Stimulated activated CD4-positive, alpha-beta T cell treated with anti-CD3 and anti-CD28 coated beads, Interleukin-15, amount 100 ng/mL, for 1 hour (primary cell): ENCODE data around the gene R3HCC1L.
"Not testable (repeated sequence)": the region's sequence is repeated elsewhere in the genome, so short reads cannot be mapped to it uniquely, and the experiment has no call there.

Experiments
- DNase-seq, 2 donors: peaks; one replicate each; pipeline ENCODE4 v3.0.0-alpha.2; 2020; ENCODE audit warnings: low read depth in 1 of 2, low spot score in 1 of 2

The R3HCC1L gene

DNA sequence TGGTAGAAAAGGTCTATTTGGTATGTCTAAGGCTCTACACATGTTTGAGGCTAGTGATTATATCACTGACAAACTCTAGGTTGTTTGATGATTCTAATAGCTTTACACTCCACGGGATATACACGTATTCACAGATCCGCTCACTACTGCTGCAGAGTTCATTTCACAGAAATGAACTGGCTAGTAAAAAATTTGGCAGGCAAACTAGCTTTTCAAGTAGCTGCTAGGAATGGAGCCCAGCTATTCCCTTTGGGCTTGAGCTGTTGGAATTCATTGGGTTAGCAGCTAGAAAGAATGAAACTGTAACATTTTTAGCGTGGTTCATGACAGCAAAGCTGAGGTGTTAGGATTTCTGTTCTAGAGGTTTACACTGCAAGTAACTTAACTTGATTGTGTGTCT is 37.6 kb downstream of the R3HCC1L start:
- DNase-seq, result no peak

DNA sequence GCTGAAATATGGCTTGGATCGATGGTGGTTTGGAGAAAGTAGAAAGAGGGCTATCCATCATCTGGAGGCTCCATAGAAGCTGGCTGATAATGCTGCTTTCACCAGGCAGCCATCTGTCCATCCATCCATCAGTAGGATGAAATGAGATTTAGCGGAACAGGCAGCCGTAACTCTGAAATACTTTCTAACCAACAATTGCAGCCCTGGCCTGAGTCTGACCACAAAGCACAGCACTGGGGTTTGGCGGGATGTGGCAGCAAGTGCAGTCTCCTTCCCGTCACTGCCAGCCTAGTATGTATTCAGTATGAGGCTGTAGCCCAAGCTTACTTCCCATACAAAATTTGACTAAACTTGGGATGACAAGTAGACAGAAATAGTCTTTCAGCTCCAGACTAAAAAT is 38.0 kb downstream of the R3HCC1L start:
- DNase-seq, result no peak

DNA sequence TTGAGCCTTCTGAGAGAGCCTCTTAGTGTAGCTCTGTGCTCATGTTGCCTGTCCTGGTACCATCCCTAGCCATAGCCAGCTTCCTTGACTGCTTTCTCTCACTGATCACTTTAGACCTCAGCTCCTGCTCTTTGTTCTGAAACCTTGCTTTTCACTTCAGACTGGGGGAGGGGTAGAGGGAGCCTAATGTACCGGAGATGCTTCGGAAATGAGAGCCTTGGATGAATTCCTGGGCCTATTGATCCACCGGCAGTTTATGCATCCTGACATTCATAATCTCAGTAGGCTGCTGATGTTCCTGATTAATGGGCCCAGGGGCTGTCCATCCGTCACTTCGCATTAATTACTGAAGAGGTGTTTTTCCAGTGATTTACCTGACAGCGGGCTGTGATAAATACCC is 38.8 kb downstream of the R3HCC1L start:
- DNase-seq, result no peak

DNA sequence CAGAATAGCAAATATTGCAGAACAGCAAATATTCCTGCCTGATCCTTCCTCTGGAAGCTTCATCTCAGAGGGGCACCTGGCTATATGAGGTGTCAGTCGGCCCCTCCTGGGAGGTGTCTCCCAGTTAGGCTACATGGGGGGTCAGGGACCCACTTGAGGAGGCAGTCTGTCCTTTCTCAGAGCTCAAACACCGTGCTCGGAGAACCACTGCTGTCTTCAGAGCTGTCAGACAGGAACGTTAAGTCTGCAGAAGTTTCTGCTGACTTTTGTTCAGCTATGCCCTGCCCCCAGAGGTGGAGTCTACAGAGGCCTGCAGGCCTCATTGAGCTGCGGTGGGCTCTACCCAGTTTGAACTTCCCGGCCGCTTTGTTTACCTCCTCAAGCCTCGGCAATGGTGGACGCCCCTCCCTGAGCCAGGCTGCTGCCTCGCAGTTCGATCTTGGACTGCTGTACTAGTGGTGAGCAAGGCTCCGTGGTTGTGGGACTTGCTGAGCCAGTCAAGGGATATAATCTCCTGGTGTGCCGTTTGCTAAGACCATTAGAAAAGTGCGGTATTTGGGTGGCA is 48.0 kb downstream of the R3HCC1L start:
- DNase-seq, result not testable (repeated sequence)

DNA sequence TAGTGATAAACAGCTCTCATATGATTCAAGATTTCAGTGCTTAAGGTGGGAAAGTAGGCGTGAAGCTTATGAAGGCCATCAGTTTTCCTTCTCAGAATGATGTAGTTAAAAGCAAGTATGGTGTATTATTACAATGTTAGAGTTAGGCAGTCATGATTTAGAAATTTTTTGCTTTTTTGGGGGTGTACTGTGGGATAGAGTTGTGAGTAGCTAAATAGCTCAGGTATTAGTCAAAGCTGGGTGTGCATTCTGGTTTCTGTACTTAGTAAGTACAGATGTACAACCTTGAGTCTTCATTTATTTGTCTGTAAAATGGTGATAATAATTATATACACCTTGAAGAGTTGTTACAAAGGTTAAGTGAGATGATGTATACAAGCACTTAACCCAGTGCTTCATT is 52.2 kb downstream of the R3HCC1L start:
- DNase-seq, result no peak

DNA sequence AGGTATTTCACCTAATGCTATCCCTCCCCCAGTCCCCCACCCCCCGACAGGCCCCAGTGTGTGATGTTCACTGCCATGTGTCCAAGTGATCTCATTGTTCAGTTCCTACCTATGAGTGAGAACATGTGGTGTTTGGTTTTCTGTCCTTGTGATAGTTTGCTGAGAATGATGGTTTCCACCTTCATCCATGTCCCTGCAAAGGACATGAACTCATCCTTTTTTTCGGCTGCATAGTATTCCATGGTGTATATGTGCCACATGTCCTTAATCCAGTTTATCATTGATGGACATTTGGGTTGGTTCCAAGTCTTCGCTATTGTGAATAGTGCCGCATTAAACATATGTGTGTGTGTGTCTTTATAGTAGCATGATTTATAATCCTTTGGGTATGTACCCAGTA is 56.3 kb downstream of the R3HCC1L start:
- not testable (repeated sequence) for DNase-seq

DNA sequence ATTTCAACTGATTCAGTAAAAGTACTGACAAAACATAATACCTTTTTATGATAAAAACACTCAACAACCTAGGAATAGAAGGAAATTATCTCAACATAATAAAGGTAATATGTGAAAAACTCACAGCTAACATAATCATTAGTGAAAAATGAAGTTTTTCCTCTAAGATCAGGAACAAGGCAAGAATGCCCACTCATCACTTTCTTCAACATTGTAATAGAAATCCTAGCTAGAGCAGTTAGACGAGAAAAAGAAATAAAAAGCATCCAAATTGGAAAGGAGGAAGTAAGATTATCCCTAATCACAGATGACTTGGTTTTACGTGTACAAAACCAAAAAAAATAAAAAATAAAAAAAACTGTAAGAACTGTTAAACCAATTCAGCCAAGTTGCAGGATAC is 58.6 kb downstream of the R3HCC1L start:
- DNase-seq, result no peak

DNA sequence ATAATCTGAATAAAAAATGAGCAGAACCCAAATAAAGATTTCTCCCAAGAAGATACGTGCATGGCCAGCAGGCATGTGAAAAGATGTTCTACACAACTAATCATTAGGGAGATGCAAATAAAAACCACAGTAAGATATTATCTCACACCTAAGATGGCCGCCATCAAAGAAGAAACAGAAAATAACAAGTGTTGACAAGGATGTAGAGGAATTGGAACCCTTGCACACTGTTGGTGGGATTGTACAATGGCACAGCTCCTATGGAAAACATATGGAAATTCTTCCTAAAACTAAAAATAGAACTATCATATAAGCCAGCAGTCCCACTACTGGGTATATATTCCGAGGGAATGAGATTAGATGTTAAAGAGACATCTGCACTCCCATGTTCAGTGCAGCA is 60.2 kb downstream of the R3HCC1L start:
- DNase-seq, result no peak

DNA sequence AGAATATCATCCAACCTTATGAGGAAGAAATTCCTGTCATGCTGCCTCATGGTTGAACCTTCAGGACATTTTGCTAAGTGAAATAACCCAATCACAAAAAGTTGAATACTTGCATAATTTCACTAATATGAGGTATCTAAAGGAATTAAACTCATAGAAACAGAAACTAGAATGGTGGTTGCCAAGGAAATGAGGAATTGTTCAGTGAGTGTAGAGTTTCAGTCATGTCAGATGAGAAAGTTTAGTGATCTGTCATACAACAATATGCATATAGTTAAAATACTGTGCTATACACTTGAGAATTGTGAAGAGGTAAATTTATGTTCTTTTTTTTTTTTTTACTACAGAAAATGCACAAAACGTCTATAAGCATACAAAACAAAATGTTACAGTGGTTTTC is 60.7 kb downstream of the R3HCC1L start:
- no peak for DNase-seq

DNA sequence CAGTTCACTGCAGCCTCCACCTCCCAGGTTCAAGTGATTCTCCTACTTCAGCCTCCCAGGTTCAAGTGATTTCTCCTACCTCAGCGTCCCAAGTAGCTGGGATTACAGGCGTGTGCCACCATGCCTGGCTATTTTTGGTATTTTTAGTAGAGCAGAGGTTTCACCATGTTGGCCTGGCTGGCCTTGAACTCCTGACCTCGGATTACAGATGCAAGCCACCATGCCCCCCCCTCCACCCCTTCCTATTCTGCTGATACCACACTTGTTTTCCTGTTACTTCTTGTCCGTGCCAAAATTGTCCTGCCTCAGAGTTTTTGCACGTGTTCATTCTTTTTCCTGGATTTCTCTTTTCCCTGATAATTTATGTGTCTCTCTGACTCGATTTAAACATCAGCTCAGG is 62.5 kb downstream of the R3HCC1L start:
- DNase-seq, result no peak

DNA sequence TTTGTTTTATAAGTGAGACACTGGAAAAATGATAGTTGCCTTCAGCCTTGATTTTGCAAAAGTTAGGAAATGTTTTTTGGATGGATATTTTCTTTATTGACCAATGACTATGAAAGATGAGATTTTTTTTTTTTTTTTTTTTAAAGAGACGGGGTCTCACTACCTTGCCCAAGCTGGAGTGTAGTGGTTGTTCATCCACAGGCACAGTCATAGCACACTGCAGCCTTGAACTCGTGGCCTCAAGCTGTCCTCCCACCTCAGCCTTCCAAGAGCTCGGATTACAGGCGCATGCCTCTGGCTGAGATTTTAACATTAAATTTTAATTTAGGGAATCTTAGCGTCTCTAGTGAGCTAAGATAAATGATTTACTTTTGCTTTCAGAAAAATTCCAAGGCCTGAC is 67.3 kb downstream of the R3HCC1L start:
- DNase-seq, result no peak

DNA sequence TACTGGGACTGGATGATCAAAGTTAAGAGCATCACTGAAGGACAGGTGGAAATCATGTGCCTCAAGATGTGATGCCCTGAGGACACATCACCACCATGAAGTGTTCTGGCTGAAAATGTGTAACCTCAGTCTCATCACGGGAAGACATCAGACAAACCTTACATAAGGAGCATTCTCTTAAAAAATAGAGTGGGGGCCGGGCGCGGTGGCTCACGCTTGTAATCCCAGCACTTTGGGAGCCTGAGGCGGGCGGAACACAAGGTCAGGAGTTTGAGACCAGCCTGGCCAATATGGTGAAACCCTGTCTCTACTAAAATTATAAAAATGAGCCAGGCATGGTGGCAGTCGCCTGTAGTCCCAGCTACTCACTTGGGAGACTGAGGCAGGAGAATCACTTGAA is 67.9 kb downstream of the R3HCC1L start:
- no peak for DNase-seq

DNA sequence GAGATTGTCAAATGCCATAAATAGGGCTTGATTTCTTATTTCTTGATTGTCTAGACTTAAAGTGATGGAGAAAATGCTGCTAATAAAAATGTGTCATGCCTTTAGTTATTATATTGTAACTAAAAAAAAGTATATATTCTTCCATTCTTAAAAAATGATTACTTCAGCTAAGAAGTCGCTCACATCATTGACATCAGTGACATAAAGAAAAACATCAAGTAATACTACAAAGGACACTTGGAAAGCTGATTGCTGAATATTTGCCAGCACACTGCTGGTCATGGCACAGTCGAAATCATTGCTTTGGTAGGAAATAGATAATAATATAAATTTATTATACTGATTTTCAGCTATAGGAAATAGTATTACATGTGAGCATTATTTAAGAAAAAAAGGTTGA is 70.9 kb downstream of the R3HCC1L start:
- no peak for DNase-seq

DNA sequence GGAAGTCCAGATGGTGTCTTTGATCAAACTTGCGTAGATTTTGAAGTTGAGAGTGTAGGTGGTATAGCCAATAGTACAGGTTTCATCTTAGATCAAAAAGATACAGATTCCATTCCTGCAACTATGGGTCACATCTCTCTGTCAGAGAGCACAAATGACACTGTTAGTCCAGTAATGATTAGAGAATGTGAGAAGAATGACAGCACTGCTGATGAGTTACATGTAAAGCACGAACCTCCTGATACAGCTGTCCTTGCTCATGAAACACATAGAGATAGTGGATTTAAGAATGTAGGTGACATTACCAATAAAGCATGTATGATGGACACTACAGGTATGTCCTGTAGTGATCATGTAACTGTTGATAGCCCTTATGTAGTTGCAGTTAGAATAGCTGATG is 74.5 kb downstream of the R3HCC1L start:
- no peak for DNase-seq

DNA sequence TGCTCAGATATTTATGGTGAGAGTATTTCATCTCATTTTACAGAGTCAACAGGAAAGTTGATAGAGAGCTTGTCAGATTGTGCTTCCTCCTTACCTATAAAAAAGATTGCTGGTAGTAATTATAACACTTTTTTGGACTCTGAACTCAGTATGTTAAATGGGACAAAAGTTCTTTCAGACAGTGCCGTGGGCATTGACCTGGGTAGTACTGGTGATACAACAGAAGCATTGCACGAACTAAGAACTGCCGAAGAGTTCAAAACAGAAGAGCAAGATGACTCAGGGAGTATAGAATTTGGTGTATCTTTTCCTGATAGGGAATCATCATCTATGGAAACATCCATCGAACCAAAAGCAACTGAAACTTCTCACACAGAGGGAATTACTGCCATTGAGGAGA is 75.0 kb downstream of the R3HCC1L start:
- no peak for DNase-seq

DNA sequence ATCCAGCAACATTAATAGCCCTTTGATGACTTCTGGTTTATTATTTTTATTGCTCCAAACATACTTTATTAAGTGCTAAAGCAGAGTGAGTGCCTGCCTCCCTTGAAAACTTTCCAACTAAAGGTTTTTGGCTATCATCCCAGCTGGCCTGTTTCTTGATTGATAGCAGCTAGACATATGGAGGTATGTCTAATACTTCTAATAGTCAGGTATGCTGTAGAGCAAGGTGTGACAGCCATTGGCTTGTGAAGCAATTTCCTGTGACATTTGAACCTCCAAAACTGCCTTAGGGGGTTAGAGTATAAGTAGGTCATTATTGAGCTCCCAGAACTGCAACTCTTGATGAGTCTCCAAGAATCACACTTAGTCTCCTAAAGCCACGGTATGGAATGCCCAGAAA is 77.7 kb downstream of the R3HCC1L start:
- no peak for DNase-seq

DNA sequence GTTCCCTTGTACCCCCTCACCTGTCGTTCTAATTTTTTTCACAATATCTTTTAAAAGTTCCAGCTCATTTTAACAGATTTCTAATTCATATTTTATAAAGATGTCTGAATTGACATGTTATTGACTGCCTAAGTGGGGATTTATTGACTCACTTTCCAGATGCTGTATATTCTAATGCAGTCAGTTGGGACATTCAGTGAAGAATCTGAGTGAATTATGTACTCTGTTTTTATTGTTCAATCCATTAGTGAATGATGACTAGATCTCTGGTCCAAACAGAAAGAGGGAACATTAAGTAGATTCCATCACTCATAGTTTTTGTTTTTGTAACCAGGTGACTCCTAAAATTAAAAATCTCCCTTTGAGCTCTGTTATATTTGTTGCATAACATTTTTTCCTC is 79.3 kb downstream of the R3HCC1L start:
- DNase-seq, result no peak

DNA sequence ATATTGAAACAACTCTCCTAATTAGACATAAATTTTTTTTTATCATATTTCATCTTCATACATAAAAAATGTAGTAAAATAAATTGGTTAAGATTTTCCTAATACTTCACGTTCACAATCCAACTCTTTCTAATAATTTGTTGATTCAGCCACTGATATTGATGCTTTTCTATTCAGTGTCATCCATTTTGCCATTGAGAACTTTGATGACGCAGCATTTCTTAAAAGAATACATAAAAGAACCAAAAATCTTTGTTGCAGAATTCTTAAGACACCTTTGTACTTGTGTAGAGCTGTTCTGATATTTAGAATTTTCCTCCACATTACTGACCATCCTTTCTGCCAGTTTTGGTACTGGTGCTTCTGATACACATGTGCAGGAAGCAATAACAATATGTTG is 80.9 kb downstream of the R3HCC1L start:
- no peak for DNase-seq

DNA sequence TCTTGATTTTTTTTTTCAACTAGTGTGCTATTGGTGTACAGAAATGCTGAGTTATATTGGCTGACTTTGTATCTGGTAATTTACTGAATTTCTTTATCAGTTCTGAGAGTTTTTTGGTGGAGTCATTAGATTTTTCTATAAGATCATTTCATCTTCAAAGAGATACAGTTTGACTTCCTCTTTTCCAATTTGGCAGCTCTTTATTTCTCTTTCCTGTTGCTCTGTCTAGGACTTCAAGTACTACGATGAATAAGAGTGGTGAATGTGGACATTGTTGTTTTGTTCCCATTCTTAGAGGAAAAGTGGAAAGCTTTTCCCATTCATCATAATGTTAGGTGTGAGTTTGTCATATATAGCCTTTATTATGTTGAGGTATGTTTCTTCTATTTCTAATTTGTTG is 83.3 kb downstream of the R3HCC1L start:
- DNase-seq, result no peak

DNA sequence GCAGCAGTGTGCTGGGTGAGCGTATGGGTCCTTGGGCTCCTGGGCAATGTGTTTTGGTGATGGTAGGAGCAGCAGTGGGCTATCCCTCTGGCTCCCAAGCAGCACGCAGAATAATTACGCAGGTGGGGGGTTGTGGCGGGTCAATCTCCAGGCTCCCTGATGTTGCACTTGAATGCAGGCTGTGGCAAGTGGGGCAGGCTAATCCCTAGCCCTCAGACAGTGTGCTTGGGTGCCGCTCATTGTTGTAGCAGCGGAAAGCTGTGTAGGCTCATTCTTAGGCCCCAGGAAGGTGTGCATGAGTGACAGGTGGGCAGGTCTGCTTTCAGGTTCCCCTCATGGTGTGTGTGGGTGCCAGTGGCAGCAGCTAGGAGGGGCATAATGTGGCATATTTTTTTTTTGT is 89.4 kb downstream of the R3HCC1L start:
- DNase-seq, result no peak

DNA sequence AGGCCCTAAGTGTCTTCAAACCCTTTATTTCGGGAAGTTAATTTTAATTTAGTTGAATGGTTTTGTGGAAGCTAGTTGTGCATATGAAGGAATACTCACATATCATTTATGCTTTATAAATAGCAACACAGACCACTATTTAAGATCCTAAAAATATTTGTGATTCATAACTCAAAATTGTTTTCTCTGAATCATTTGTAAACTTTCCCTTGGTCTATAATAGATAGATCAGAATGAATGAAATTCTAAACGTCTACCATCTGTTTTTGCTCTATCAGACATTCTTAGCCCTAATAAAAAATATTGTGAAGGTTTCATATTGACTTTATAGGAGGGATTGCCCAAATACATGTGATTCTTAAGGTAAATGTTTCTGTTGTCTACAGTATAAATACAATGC is 90.1 kb downstream of the R3HCC1L start:
- DNase-seq, result no peak

DNA sequence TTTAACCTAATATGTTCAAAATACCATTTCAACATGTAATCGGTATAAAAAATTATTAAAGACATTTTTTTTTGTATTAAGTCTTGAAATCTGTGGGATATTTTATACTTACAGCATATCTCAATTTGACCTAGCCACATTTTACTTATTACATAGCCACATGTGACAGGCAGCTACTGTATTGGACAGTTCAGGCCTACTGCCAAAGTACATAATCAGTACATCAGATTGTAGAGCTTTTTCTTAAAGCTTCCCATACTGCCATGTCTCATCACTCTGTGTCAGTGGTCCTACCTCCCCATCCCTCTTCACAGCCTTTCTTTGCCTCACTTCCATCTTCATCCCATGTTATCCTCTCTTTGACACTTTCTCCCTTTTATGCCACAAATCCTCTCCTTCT is 90.5 kb downstream of the R3HCC1L start:
- no peak for DNase-seq

DNA sequence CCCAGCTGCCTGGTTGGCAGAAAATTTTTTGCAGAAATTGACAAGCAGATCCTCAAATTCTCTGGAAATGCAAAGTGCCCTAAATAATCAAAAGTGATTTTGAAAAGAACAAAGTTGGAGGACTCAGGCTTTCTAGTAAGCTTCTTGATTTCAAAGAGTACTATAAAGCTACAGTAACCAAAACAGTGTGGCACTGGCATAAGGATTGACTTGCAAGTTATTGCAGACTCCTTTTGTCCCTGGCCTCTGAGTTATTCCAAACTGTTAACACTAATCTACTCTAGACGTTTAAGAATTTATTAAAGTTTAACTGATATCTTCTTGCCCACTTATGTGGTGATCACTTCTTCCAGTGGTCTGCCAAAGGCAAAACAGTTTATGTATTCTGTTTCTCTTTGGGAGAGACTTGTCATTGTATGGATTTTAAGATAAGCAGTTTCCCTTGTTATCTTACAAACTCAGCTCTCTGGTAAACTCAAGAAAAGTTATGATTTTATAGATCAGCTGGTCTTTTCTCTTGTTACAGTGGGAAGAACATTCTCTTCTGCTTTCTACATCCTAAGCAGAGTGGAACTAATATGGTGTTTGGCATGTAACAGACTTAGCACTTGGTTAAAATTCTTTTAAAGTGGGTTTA is 92.2 kb downstream of the R3HCC1L start:
- no peak for DNase-seq

DNA sequence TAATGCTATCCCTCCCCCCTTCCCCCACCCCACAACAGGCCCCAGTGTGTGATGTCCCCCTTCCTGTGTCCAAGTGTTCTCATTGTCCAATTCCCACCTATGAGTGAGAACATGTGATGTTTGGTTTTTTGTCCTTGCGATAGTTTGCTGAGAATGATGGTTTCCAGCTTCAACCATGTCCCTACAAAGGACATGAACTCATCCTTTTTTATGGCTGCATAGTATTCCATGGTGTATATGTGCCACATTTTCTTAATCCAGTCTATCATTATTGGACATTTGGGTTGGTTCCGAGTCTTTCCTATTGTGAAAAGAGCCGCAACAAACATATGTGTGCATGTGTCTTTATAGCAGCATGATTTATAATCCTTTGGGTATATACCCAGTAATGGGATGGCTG is 93.3 kb downstream of the R3HCC1L start:
- not testable (repeated sequence) for DNase-seq
